Thyroid gland (tissue), 4 donors: ENCODE measurements around the gene STT3B. TPM values are rescaled to one million over a fixed set of nuclear protein-coding genes. Genes with fewer than 3 reads are reported as not detected.

Experiments
- DNase-seq, 2 donors: peaks; one replicate each; pipeline ENCODE4 v3.0.0-alpha.2; 2019
- H3K27ac ChIP-seq, 3 donors: fragments of 200-600 bp; sonication (generic); 1 replicate in 2 of 3; 2 replicates in 1 of 3; pipeline ENCODE4 v1.5.1; 2016 to 2019; ENCODE audit warnings: mild to moderate bottlenecking in 1 of 3, moderate library complexity in 1 of 3
- H3K27me3 ChIP-seq: fragments of 200-600 bp; sonication (generic); one replicate; pipeline ENCODE4 v1.5.1; 2019
- H3K36me3 ChIP-seq, 2 donors: fragments of 200-600 bp; sonication (generic); one replicate each; pipeline ENCODE4 v1.5.1; 2016 to 2019
- H3K4me1 ChIP-seq, 2 donors: fragments of 200-600 bp; sonication (generic); one replicate each; pipeline ENCODE4 v1.5.1; 2017 to 2019
- H3K4me3 ChIP-seq, 3 donors: fragments of 200-600 bp; sonication (generic); replicated peaks in 1 of 3; 1 replicate in 2 of 3; 2 replicates in 1 of 3; pipeline ENCODE4 v1.5.1; 2016; ENCODE audit warnings: mild to moderate bottlenecking in 1 of 3
- H3K9me3 ChIP-seq: fragments of 200-600 bp; sonication (generic); one replicate; pipeline ENCODE4 v1.5.1; 2017
- POLR2A ChIP-seq, 2 donors: fragments of 450-650 bp; IDR thresholded peaks; one replicate each; pipeline ENCODE4 v1.6.1; 2017; ENCODE audit warnings: antibody characterized with exemption in 2 of 2, mild to moderate bottlenecking in 2 of 2, moderate library complexity in 1 of 2
- WGBS, 2 donors: methylation state at CpG; one replicate each; pipeline ENCODE4 v1.1.5; 2017; 5-methylcytosine and 5-hydroxymethylcytosine counted together
- intact Hi-C: fragments of 100-400 bp; cut with DNase I; formaldehyde crosslinking; loops from one replicate; pipeline ENCODE4 v1.15.1; 2023
- total RNA-seq, 4 donors: library from RNA; depleted of rRNA; stranded (reverse); fragments of >200 nt; gene quantifications; one replicate each; pipeline ENCODE4 v1.2.3, GENCODE V29; 2016
- TF ChIP-seq, protein P1 (sequence below), 6 experiments: fragments of 200-600 bp in 3 of 6; fragments of 450-650 bp in 3 of 6; sonication (generic) in 3 of 6; IDR thresholded peaks; one replicate each; pipeline ENCODE4 v1.5.1; 2016 to 2019; ENCODE audit warnings: antibody characterized with exemption in 6 of 6, mild to moderate bottlenecking in 2 of 6, inconsistent platforms in 1 of 6, moderate library complexity in 1 of 6

The STT3B gene
- total RNA-seq, 4 donors from 2014 or later, result 111 to 172 (median 150) TPM

DNA sequence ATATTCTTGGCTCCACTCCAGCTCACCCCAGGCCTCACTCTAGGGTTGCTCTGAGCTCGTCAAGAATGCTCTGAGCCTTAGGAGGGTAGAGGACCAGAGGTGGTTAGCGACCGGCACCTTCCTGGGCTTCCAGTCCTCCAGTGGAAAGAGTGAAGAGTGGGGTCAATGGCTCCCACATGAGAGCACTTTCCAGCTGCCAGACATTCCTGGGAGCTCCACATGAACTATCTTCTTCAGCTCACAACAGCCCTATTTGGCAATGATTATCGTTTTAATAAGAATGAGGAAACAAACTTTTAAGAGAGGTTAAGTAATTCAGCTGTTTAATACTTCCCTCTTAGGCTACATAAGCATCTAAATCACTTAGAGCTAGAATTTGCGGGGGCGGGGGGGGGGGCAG, 139.3 kb downstream of the STT3B start:
- no peak overlapping the region for H3K4me3 ChIP-seq
- TF ChIP-seq POLR2A (IDR thresholded peaks at IDR 0.05), result no peak
- TF ChIP-seq, protein P1, sequence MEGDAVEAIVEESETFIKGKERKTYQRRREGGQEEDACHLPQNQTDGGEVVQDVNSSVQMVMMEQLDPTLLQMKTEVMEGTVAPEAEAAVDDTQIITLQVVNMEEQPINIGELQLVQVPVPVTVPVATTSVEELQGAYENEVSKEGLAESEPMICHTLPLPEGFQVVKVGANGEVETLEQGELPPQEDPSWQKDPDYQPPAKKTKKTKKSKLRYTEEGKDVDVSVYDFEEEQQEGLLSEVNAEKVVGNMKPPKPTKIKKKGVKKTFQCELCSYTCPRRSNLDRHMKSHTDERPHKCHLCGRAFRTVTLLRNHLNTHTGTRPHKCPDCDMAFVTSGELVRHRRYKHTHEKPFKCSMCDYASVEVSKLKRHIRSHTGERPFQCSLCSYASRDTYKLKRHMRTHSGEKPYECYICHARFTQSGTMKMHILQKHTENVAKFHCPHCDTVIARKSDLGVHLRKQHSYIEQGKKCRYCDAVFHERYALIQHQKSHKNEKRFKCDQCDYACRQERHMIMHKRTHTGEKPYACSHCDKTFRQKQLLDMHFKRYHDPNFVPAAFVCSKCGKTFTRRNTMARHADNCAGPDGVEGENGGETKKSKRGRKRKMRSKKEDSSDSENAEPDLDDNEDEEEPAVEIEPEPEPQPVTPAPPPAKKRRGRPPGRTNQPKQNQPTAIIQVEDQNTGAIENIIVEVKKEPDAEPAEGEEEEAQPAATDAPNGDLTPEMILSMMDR (IDR thresholded peaks at IDR 0.05), result no peak
- WGBS, 2 donors, result 31 to 52% methylated on average over 6 of the region's 6 CpGs
- no peak overlapping the region for H3K27ac ChIP-seq
- peaks cover 0 to 6% of the 10 kb centered on the region in 2 donors for H3K4me1 ChIP-seq
- intact Hi-C loops, result no loop called here
- H3K9me3 ChIP-seq, result no peaks in the 10 kb centered on the region
- no peaks in the 10 kb centered on the region for H3K36me3 ChIP-seq
- peak; percentile 20 to 40 for DNase-seq
- no peaks in the 10 kb centered on the region for H3K27me3 ChIP-seq

DNA sequence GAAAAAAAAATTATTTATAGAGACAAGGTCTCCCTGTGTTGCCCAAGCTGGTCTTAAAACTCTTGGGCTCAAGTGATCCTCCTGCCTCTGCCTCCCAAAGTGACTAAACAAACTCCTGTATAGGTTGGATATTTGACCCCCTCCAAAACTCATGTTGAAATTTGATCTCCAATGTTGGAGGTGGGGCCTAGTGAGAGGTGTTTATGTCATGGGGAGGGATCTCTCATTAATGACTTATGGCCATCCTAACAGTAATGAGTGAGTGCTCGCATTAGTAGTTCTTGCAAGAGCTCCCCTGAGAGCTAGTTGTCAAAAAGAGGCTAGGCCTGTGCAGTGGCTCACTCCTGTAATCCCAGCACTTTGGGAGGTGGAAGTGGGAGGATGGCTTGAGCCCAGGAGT, 141.2 kb downstream of the STT3B start:
- WGBS, 2 donors, result 100% methylated on average over 1 of the region's 1 CpG
- no peaks in the 10 kb centered on the region for H3K9me3 ChIP-seq
- H3K36me3 ChIP-seq, result no peaks in the 10 kb centered on the region
- intact Hi-C loops, result no loop called here
- TF ChIP-seq POLR2A (IDR thresholded peaks at IDR 0.05), result no peak
- TF ChIP-seq, protein P1 (IDR thresholded peaks at IDR 0.05), result no peak
- H3K27ac ChIP-seq, result no peak overlapping the region
- peaks cover 0 to 6% of the 10 kb centered on the region in 2 donors for H3K4me1 ChIP-seq
- no peak for DNase-seq
- no peaks in the 10 kb centered on the region for H3K27me3 ChIP-seq
- no peak overlapping the region for H3K4me3 ChIP-seq

DNA sequence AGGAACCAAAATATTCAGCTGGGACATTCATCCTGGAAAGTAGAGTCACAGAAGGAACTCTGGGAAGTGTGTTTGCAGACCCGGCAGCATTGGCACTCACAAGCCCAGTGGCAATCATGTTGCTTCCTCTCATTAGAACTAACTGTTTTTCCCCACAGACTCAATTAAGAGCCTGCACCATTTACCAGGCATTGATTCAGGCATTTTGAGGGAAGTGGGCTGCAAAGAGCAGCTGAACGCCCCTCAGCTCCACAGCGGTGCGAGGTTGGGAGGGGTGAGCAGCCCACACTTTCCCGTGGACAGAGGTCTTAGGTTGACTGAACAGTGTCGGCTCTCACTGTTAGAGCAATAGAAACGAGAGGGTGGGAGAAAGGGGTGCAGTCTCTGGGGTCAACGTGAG, 143.8 kb downstream of the STT3B start:
- H3K4me1 ChIP-seq, result peaks cover 3 to 14% of the 10 kb centered on the region in 2 donors
- H3K4me3 ChIP-seq, result no peak overlapping the region
- H3K9me3 ChIP-seq, result no peaks in the 10 kb centered on the region
- no peak for DNase-seq
- no peak for TF ChIP-seq POLR2A (IDR thresholded peaks at IDR 0.05)
- TF ChIP-seq, protein P1 (IDR thresholded peaks at IDR 0.05), result no peak
- no peak overlapping the region for H3K27ac ChIP-seq
- intact Hi-C loops, result no loop called here
- no peaks in the 10 kb centered on the region for H3K27me3 ChIP-seq
- 92 to 94% methylated on average over 8 of the region's 8 CpGs for WGBS, 2 donors
- H3K36me3 ChIP-seq, result no peaks in the 10 kb centered on the region

DNA sequence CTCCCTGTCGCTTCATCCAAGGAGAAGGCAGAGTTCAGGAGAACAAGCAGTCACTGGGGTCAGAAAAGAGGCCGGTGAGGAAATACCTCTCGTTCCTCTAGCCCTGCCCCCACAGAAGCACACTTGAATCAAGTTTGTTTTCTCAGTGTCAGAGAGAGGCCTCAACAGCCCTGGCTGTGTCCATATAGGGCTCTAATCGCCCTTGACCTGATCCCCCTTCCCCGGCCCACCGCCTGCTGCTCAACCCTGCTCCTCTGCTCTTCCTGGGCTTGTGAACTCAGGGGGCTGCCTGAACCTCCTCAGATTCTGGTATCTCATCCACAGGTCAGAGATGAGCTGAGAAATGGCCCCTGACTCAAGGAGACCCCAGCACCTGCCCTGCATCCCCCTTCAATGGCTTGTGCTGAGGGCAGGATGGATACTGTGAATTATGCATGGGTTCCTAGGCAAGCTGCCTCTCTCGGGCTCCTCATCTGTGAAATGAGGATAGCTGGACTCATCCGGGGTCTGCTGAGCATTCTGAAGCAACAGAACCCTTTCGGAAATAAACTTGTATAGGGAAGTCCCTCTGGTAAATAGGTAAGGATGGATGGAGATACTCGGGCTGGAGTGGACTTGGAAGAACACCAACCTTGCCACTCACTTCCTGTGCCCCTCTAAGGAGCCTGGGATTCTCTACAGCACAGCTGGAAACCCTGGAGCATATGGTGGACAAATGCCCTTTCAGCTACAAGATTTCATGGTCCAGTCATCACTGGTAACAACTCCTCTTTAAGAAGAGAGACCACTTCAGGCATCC, 147.5 kb downstream of the STT3B start:
- H3K27ac ChIP-seq, result no peak overlapping the region
- peak; percentile 75 to 80 for DNase-seq

More for the DNA sequence above, 147.5 kb downstream of the STT3B start:
- TF ChIP-seq, protein P1 (IDR thresholded peaks at IDR 0.05), result no peak
- no peak for TF ChIP-seq POLR2A (IDR thresholded peaks at IDR 0.05)
- Histone ChIP-seq H3K4me1 (peaks cover 3 to 12% of the 10 kb centered on the region in 2 donors), H3K9me3 (no peaks in the 10 kb centered on the region), H3K4me3 (no peak overlapping the region), H3K36me3 (peaks cover 0 to 6% of the 10 kb centered on the region in 2 donors), H3K27me3 (no peaks in the 10 kb centered on the region)
- intact Hi-C loops, result no loop called here
- WGBS, 2 donors, result 56 to 58% methylated on average over 8 to 10 of the region's 10 CpGs
